HepG2 (cell line): ENCODE results near the gene SMAD7. TPM values are rescaled to one million over a fixed set of nuclear protein-coding genes. Genes with fewer than 3 reads are reported as not detected.

Experiments
- ATAC-seq: fragments of 200-7000 bp; cut with Tn5 transposase; 3 replicates; pipeline ENCODE4 v1.9.1; 2020; ENCODE audit warnings: mild to moderate bottlenecking, moderate library complexity
- BruUV-seq: library from RNA; stranded (reverse); fragments of 400-500 nt; replicated peaks from 2 replicates; lab custom pipeline; 2021; lab: Mats Ljungman, UMichigan
- CTCF ChIA-PET: fragments of 300-600 bp; formaldehyde crosslinking; extraction: SDS; loops from one replicate; lab custom pipeline; 2021; ENCODE audit warnings: low total read pairs, inconsistent platforms, low intra/inter-chr PET ratio; lab: Yijun Ruan, JAX
- POLR2A ChIA-PET: fragments of 350-600 bp; sonication (Branson Sonifier 250); formaldehyde crosslinking; loops from one replicate; lab custom pipeline; 2020; ENCODE audit warnings: antibody characterized with exemption, inconsistent platforms; lab: Yijun Ruan, JAX
- DNase-seq: peaks from one replicate; pipeline ENCODE4 v3.0.0-alpha.2; 2015; ENCODE audit warnings: low spot score
- FAIRE-seq: peaks from 3 replicates; lab custom pipeline; 2011; peaks lifted over from hg19 to GRCh38; lab: Jason Lieb, UNC
- H2AFZ ChIP-seq: one replicate; pipeline ENCODE4 v1.6.1; 2011; ENCODE audit warnings: low read length, inconsistent platforms
- H3K27ac ChIP-seq: fragments of 300-600 bp; 3 replicates; pipeline ENCODE4 v1.8.0; 2011; ENCODE audit warnings: mixed run types, mild to moderate bottlenecking, mixed read lengths, low read length, inconsistent platforms; ENCODE audit not compliant: insufficient read depth; ENCODE audit errors: extremely low read length
- H3K27me3 ChIP-seq, 2 experiments: fragments of 200-600 bp in 1 of 2; 2 replicates in 1 of 2; 3 replicates in 1 of 2; pipeline versions ENCODE4 v1.6.0 to v1.8.0; 2011; ENCODE audit warnings: low read length in 2 of 2, mild to moderate bottlenecking in 2 of 2, moderate library complexity in 2 of 2, inconsistent platforms in 1 of 2; ENCODE audit not compliant: insufficient read depth in 2 of 2, control insufficient read depth in 1 of 2
- H3K36me3 ChIP-seq, 2 experiments: fragments of 200-600 bp in 1 of 2; replicated peaks in 1 of 2; 2 replicates in 1 of 2; 3 replicates in 1 of 2; pipeline versions ENCODE4 v1.5.1 to v1.8.0; 2011; ENCODE audit warnings: low read length in 2 of 2, inconsistent platforms in 1 of 2; ENCODE audit not compliant: insufficient read depth in 2 of 2, control insufficient read depth in 1 of 2
- H3K4me1 ChIP-seq: 2 replicates; pipeline ENCODE4 v1.5.1; 2012; ENCODE audit warnings: low read length, inconsistent platforms; ENCODE audit not compliant: insufficient read depth
- H3K4me2 ChIP-seq: 2 replicates; pipeline ENCODE4 v1.6.0; 2011; ENCODE audit warnings: low read depth, low read length, inconsistent platforms
- H3K4me3 ChIP-seq, 3 experiments: fragments of 200-600 bp in 1 of 3; sonication (generic), shearing (Covaris generic) in 1 of 3; replicated peaks in 1 of 3; 2 replicates each; pipeline ENCODE4 v1.5.1; 2011 to 2016; ENCODE audit warnings: low read length in 3 of 3, inconsistent platforms in 2 of 3, low read depth in 2 of 3, mild to moderate bottlenecking in 2 of 3, control low read depth in 1 of 3, mixed read lengths in 1 of 3; ENCODE audit not compliant: insufficient read depth in 1 of 3
- H3K79me2 ChIP-seq: one replicate; pipeline ENCODE4 v1.6.1; 2011; ENCODE audit warnings: low read length, inconsistent platforms; ENCODE audit not compliant: insufficient read depth
- H3K9ac ChIP-seq: 2 replicates; pipeline ENCODE4 v1.6.0; 2011; ENCODE audit warnings: mild to moderate bottlenecking, low read depth, low read length, inconsistent platforms; ENCODE audit not compliant: insufficient read depth
- H3K9me3 ChIP-seq: 2 replicates; pipeline ENCODE4 v1.5.1; 2012; ENCODE audit warnings: mild to moderate bottlenecking, low read length
- H4K20me1 ChIP-seq: 2 replicates; pipeline ENCODE4 v1.6.0; 2011; ENCODE audit warnings: inconsistent platforms, mild to moderate bottlenecking, low read length, moderate library complexity; ENCODE audit not compliant: insufficient read depth
- CHCHD3 ChIP-seq: sonication (generic); formaldehyde crosslinking; IDR thresholded peaks from 2 replicates; pipeline ENCODE4 v1.8.0; 2022; ENCODE audit warnings: mild to moderate bottlenecking, missing genetic modification reagents, moderate library complexity
- CHD4 ChIP-seq: fragments of 200-600 bp; sonication (generic); IDR thresholded peaks from 2 replicates; pipeline ENCODE4 v1.7.0; 2017; ENCODE audit warnings: mild to moderate bottlenecking, low read length, borderline replicate concordance
- FIP1L1 ChIP-seq: fragments of 200-400 bp; formaldehyde crosslinking; IDR thresholded peaks from 2 replicates; pipeline ENCODE4 v1.6.1; 2018; ENCODE audit warnings: low read depth, mild to moderate bottlenecking, low read length, moderate library complexity, borderline replicate concordance; ENCODE audit not compliant: insufficient read depth
- HOXA3 ChIP-seq: sonication (generic); formaldehyde crosslinking; IDR thresholded peaks from 2 replicates; pipeline ENCODE4 v1.5.0; 2020; ENCODE audit warnings: missing genetic modification reagents
- IKZF4 ChIP-seq: sonication (generic); formaldehyde crosslinking; IDR thresholded peaks from 2 replicates; pipeline ENCODE4 v1.5.1; 2020; ENCODE audit warnings: borderline replicate concordance, mild to moderate bottlenecking, low read depth, missing genetic modification reagents; ENCODE audit errors: not compliant biosample characterization
- MBNL3 ChIP-seq: fragments of 250-450 bp; sonication (Bioruptor Pico); conservative IDR thresholded peaks from 2 replicates; pipeline ENCODE4 v1.8.0; 2022; ENCODE audit warnings: mild to moderate bottlenecking, inconsistent platforms
- MLX ChIP-seq: IDR thresholded peaks from 2 replicates; pipeline ENCODE4 v1.6.1; 2016
- MYNN ChIP-seq: sonication (generic); formaldehyde crosslinking; IDR thresholded peaks from 2 replicates; pipeline ENCODE4 v1.4.0; 2020; ENCODE audit warnings: mild to moderate bottlenecking, low read depth, missing genetic modification reagents
- NFYC ChIP-seq: IDR thresholded peaks from 2 replicates; pipeline ENCODE4 v1.6.1; 2016; ENCODE audit warnings: missing genetic modification reagents, missing compliant biosample characterization
- RORA ChIP-seq: sonication (generic); formaldehyde crosslinking; IDR thresholded peaks from 2 replicates; pipeline ENCODE4 v1.5.0; 2020; ENCODE audit warnings: mild to moderate bottlenecking, missing genetic modification reagents, moderate library complexity
- TP53 ChIP-seq: sonication (generic); formaldehyde crosslinking; conservative IDR thresholded peaks from 2 replicates; pipeline ENCODE4 v1.4.0; 2020; ENCODE audit warnings: missing genetic modification reagents
- USF2 ChIP-seq, 2 experiments: sonication (generic) in 1 of 2; formaldehyde crosslinking in 1 of 2; IDR thresholded peaks; 2 replicates each; pipeline versions ENCODE4 v1.5.1 to v1.6.1; 2011 to 2020; ENCODE audit warnings: borderline replicate concordance in 1 of 2, low read depth in 1 of 2, low read length in 1 of 2, mild to moderate bottlenecking in 1 of 2, missing genetic modification reagents in 1 of 2, moderate library complexity in 1 of 2
- ZBTB26 ChIP-seq: IDR thresholded peaks from 2 replicates; pipeline ENCODE4 v1.6.1; 2016; ENCODE audit warnings: missing compliant biosample characterization, missing genetic modification reagents, borderline replicate concordance
- ZC3H13 ChIP-seq: sonication (generic); formaldehyde crosslinking; IDR thresholded peaks from 2 replicates; pipeline ENCODE4 v1.8.1; 2023; ENCODE audit warnings: mild to moderate bottlenecking, missing genetic modification reagents, moderate library complexity
- ZFY ChIP-seq: sonication (generic); formaldehyde crosslinking; IDR thresholded peaks from 2 replicates; pipeline ENCODE4 v1.4.0; 2020; ENCODE audit warnings: missing genetic modification reagents
- ZNF143 ChIP-seq: sonication (generic); formaldehyde crosslinking; IDR thresholded peaks from 2 replicates; pipeline ENCODE4 v1.4.0; 2020; ENCODE audit warnings: missing genetic modification reagents
- ZNF562 ChIP-seq: sonication (generic); formaldehyde crosslinking; IDR thresholded peaks from 2 replicates; pipeline ENCODE4 v1.8.0; 2022; ENCODE audit warnings: missing genetic modification reagents, borderline replicate concordance
- ZNF775 ChIP-seq: sonication (generic); formaldehyde crosslinking; IDR thresholded peaks from 2 replicates; pipeline ENCODE4 v1.4.0; 2020; ENCODE audit warnings: missing genetic modification reagents, mild to moderate bottlenecking, moderate library complexity, borderline replicate concordance
- ZSCAN30 ChIP-seq: sonication (generic); formaldehyde crosslinking; IDR thresholded peaks from 2 replicates; pipeline ENCODE4 v1.5.0; 2020; ENCODE audit warnings: mild to moderate bottlenecking, missing genetic modification reagents
- ZZZ3 ChIP-seq: sonication (generic); formaldehyde crosslinking; IDR thresholded peaks from 2 replicates; pipeline ENCODE4 v1.4.0; 2020; ENCODE audit warnings: missing genetic modification reagents, mild to moderate bottlenecking, borderline replicate concordance
- WGBS: methylation state at CpG from one replicate; pipeline ENCODE4 v1.1.6; 2017; ENCODE audit warnings: low lambda C conversion rate; 5-methylcytosine and 5-hydroxymethylcytosine counted together
- in situ Hi-C: cut with HindIII; loops from 2 replicates; pipeline ENCODE4 v1.10.0; 2017; ENCODE audit warnings: low pct_unique_long_range_greater_than_20kb; ENCODE audit not compliant: extremely low pct_ligation_motif_present
- intact Hi-C: fragments of 100-400 bp; cut with micrococcal nuclease; formaldehyde crosslinking; loops from one replicate; pipeline ENCODE4 v1.10.0; 2022; ENCODE audit not compliant: unreplicated experiment
- polyA plus RNA-seq, 8 experiments: library from polyadenylated mRNA; depleted of rRNA in 3 of 8; stranded (reverse) in 7 of 8; unstranded in 1 of 8; fragments of >200 nt; fragmentation: Illumina TruSeq in 4 of 8; extraction: Trizol in 4 of 8; gene quantifications; 2 replicates each; pipeline versions ENCODE4 v1.2.1 to v1.2.3, GENCODE V29; 2011 to 2016; ENCODE audit warnings: low read depth in 4 of 8, missing spikeins in 1 of 8, mixed read lengths in 1 of 8; ENCODE audit not compliant: insufficient read depth in 1 of 8
- total RNA-seq, 5 experiments: library from RNA; depleted of rRNA; stranded (reverse); fragments of >200 nt; fragmentation: Illumina TruSeq; extraction: Trizol; gene quantifications; 2 replicates each; pipeline ENCODE4 v1.2.3, GENCODE V29; 2016; ENCODE audit warnings: low read depth in 1 of 5

The SMAD7 gene
- total and polyA plus RNA-seq, 2 of the 13 experiments (the other 11 are each of a cell fraction or from before 2014, with no cell fraction given) = 17.4 to 24.7 TPM

- CTCF ChIA-PET = no interaction called here
- BruUV-seq = no TSS peak
- Histone ChIP-seq H3K27ac (no peak overlapping the region), H3K4me3 (no peak overlapping the region), H2AFZ (no peak overlapping the region), H3K27me3 (no peaks in the 10 kb centered on the region), H3K79me2 (no peaks in the 10 kb centered on the region), H3K9ac (no peak overlapping the region), H3K9me3 (no peaks in the 10 kb centered on the region), H3K4me2 (no peak overlapping the region), H4K20me1 (no peaks in the 10 kb centered on the region), H3K4me1 (peaks cover 30% of the 10 kb centered on the region), H3K36me3 (no peaks in the 10 kb centered on the region)
- intact Hi-C loops = no loop called here
- no peak for TF ChIP-seq ZC3H13
- TF ChIP-seq MBNL3 (CRISPR knock-in tag) = no peak
- no peak for TF ChIP-seq IKZF4 (CRISPR knock-in tag)
- TF ChIP-seq HOXA3 (CRISPR knock-in tag) = no peak
- no peak for TF ChIP-seq ZFY (CRISPR knock-in tag)
- TF ChIP-seq ZNF562 = no peak
- 0 out of 2 replicates have a peak, but pooled peaks have one; percentile 36 for TF ChIP-seq NFYC (CRISPR knock-in tag)
- no peak for TF ChIP-seq ZZZ3 (CRISPR knock-in tag)
- TF ChIP-seq CHD4 = no peak
- TF ChIP-seq ZNF775 (CRISPR knock-in tag) = no peak
- no peak for TF ChIP-seq ZSCAN30
- TF ChIP-seq RORA (CRISPR knock-in tag) = no peak
- no peak for TF ChIP-seq MYNN (CRISPR knock-in tag)
- no peak for TF ChIP-seq FIP1L1
- no peak for TF ChIP-seq ZBTB26
- no peak for TF ChIP-seq MLX (CRISPR knock-in tag)
- TF ChIP-seq TP53 (CRISPR knock-in tag) = no peak
- TF ChIP-seq USF2 (IDR thresholded peaks at IDR 0.05; ENCODE audit: low read depth, low read length) = peak; percentile 31; the same call in 1 of the 2 replicates
- 0 out of 2 replicates have a peak, but pooled peaks have one; percentile 22 for TF ChIP-seq USF2 (CRISPR knock-in tag; IDR thresholded peaks at IDR 0.05; ENCODE audit: borderline replicate concordance)
- peak; percentile 59; the same call in 1 of the 2 replicates for TF ChIP-seq ZNF143 (CRISPR knock-in tag)
- TF ChIP-seq CHCHD3 (CRISPR knock-in tag) = no peak
- in situ Hi-C loops = no loop called here
- whole genome bisulfite sequencing = 83% methylated on average over 3 of the region's 3 CpGs
- ATAC-seq = no peak
- POLR2A ChIA-PET = interaction anchor here (1.1 to 1.2 kb wide), 2 partner anchors 20 to 133 kb away, joined by 3 to 4 read pairs; no protein-coding TSS in a partner anchor
- no peak for DNase-seq
- no peak for FAIRE-seq
Observed at GRCh38 chr18:48913775-48914174, 37.0 kb downstream of the SMAD7 start.
